Measurements from ENCODE around the gene CYP4Z1. TPM values are rescaled to one million over a fixed set of nuclear protein-coding genes. Genes with fewer than 3 reads are reported as not detected.

The CYP4Z1 gene
- total and polyA plus RNA-seq, 9 of the 15 experiments (the other 6 are each of a cell fraction or from before 2014, with no cell fraction given): not detected

- Histone ChIP-seq H2AFZ (ENCODE audit: low read depth, low read length) (no peak overlapping the region), H3K27me3 (ENCODE audit: control insufficient read depth in 2 of 2, insufficient read depth in 2 of 2, low read length in 2 of 2) (no peaks in the 10 kb centered on the region), H3K79me2 (ENCODE audit: control insufficient read depth, insufficient read depth, low read length) (no peaks in the 10 kb centered on the region), H3K4me2 (ENCODE audit: insufficient read depth, low read length) (no peak overlapping the region), H4K20me1 (replicated peaks; ENCODE audit: control insufficient read depth, insufficient read depth, low read length) (no peaks in the 10 kb centered on the region), H3K9me3 (replicated peaks; ENCODE audit: control insufficient read depth, insufficient read depth, low read depth, low read length) (no peaks in the 10 kb centered on the region), H3K4me1 (replicated peaks in 1 of 2; ENCODE audit: control insufficient read depth in 2 of 2, insufficient read depth in 2 of 2, low read length in 2 of 2) (no peaks in the 10 kb centered on the region), H3K27ac (ENCODE audit: extremely low read depth, low read depth, low read length) (no peak overlapping the region), H3K4me3 (no peak overlapping the region), H3K9me1 (ENCODE audit: control insufficient read depth, insufficient read depth, low read length) (no peaks in the 10 kb centered on the region), H3K36me3 (ENCODE audit: control insufficient read depth, insufficient read depth, low read length) (no peaks in the 10 kb centered on the region), H3K9ac (ENCODE audit: insufficient read depth in 1 of 2, low read depth in 2 of 2, low read length in 2 of 2) (no peak overlapping the region)
- intact Hi-C loops (cut with micrococcal nuclease) (no loop called here), in situ Hi-C loops (cut with MboI) (no loop called here)
- ChIA-PET CTCF (ENCODE audit: low intra/inter-chr PET ratio) (no interaction called here), POLR2A (no interaction called here)
- FAIRE-seq (no peak), ATAC-seq (peak; percentile 25; the same call in 1 of the 3 replicates), DNase-seq (ENCODE audit: extremely low read depth in 1 of 4, low spot score in 3 of 4) (no peak)
- WGBS (ENCODE audit: insufficient coverage, low coverage, missing lambda C conversion rate): 3% methylated on average over 5 of the region's 5 CpGs
- BruUV-seq (replicated peaks): no TSS peak
- TF ChIP-seq NR3C1 (CRISPR knock-in tag; IDR thresholded peaks at IDR 0.05) (no peak), ASH1L (IDR thresholded peaks at IDR 0.05; ENCODE audit: borderline replicate concordance, low read depth, partially characterized antibody) (no peak), NCOA4 (IDR thresholded peaks at IDR 0.05; ENCODE audit: partially characterized antibody) (no peak), ZNF146 (CRISPR knock-in tag; IDR thresholded peaks at IDR 0.05; ENCODE audit: unreplicated experiment) (no peak), ZBTB1 (CRISPR knock-in tag; IDR thresholded peaks at IDR 0.05; ENCODE audit: borderline replicate concordance, low read depth) (no peak), ID3 (CRISPR knock-in tag; IDR thresholded peaks at IDR 0.05) (no peak), ID3 (tag; IDR thresholded peaks at IDR 0.05) (no peak), NR2C1 (IDR thresholded peaks at IDR 0.05) (no peak), NR2C1 (tag; IDR thresholded peaks at IDR 0.05) (no peak), MEIS2 (IDR thresholded peaks at IDR 0.05; ENCODE audit: partially characterized antibody) (no peak), KLF16 (IDR thresholded peaks at IDR 0.05) (no peak), NCOA6 (IDR thresholded peaks at IDR 0.05) (no peak), ZFP30 (CRISPR knock-in tag; IDR thresholded peaks at IDR 0.05; ENCODE audit: borderline replicate concordance) (no peak), ZNF41 (CRISPR knock-in tag; conservative IDR thresholded peaks at IDR 0.05) (no peak), GTF2E2 (tag; IDR thresholded peaks at IDR 0.05) (no peak), FOXK2 (conservative IDR thresholded peaks at IDR 0.05 in 1 of 2, IDR thresholded peaks at IDR 0.05 in 1 of 2; ENCODE audit: low read depth in 2 of 2) (no peak)
- TF ChIP-seq, protein P1, sequence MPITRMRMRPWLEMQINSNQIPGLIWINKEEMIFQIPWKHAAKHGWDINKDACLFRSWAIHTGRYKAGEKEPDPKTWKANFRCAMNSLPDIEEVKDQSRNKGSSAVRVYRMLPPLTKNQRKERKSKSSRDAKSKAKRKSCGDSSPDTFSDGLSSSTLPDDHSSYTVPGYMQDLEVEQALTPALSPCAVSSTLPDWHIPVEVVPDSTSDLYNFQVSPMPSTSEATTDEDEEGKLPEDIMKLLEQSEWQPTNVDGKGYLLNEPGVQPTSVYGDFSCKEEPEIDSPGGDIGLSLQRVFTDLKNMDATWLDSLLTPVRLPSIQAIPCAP (CRISPR knock-in tag; IDR thresholded peaks at IDR 0.05; ENCODE audit: borderline replicate concordance): no peak
Observed at GRCh38 chr1:47161298-47162040, 94.4 kb downstream of the CYP4Z1 start.
